Activated CD4-positive, alpha-beta T cell treated with anti-CD3 and anti-CD28 coated beads for 1 hour (primary cell): ENCODE data around the gene CDH12.

Source experiments
- DNase-seq: peaks from one replicate; pipeline ENCODE4 v3.0.0-alpha.2; 2020

The CDH12 gene

GRCh38 chr5:21806943-21807342 lies 1046.2 kb downstream of the CDH12 start:
- DNase-seq: no peak

- DNase-seq: no peak
Measured at GRCh38 chr5:21806271-21806670, 1046.9 kb downstream of the CDH12 start.

GRCh38 chr5:21802869-21803490 lies 1050.2 kb downstream of the CDH12 start:
- DNase-seq: no peak

GRCh38 chr5:21802100-21802499 lies 1051.0 kb downstream of the CDH12 start:
- no peak for DNase-seq

GRCh38 chr5:21792748-21793147 lies 1060.4 kb downstream of the CDH12 start:
- DNase-seq: no peak

GRCh38 chr5:21791304-21791703 lies 1061.8 kb downstream of the CDH12 start:
- no peak for DNase-seq

GRCh38 chr5:21784487-21784886 lies 1068.7 kb downstream of the CDH12 start:
- no peak for DNase-seq

- no peak for DNase-seq
Measured at GRCh38 chr5:21783074-21783679, 1070.0 kb downstream of the CDH12 start.

GRCh38 chr5:21776466-21776865 lies 1076.7 kb downstream of the CDH12 start:
- DNase-seq: no peak

- DNase-seq: no peak
Measured at GRCh38 chr5:21774801-21775200, 1078.3 kb downstream of the CDH12 start.

- DNase-seq: no peak
Measured at GRCh38 chr5:21774281-21774680, 1078.9 kb downstream of the CDH12 start.

GRCh38 chr5:21773456-21773855 lies 1079.7 kb downstream of the CDH12 start:
- no peak for DNase-seq

- no peak for DNase-seq
Measured at GRCh38 chr5:21765406-21765805, 1087.7 kb downstream of the CDH12 start.

- DNase-seq: no peak
Measured at GRCh38 chr5:21739096-21739495, 1114.0 kb downstream of the CDH12 start.

GRCh38 chr5:21723500-21723899 lies 1129.6 kb downstream of the CDH12 start:
- DNase-seq: no peak

- no peak for DNase-seq
Measured at GRCh38 chr5:21711866-21712758, 1141.0 kb downstream of the CDH12 start.

- DNase-seq: no peak
Measured at GRCh38 chr5:21709770-21710169, 1143.4 kb downstream of the CDH12 start.

- DNase-seq: no peak
Measured at GRCh38 chr5:21704974-21705668, 1148.0 kb downstream of the CDH12 start.

- no peak for DNase-seq
Measured at GRCh38 chr5:21701317-21701716, 1151.8 kb downstream of the CDH12 start.
